T-helper 2 cell treated with Interferon-gamma antibody and Interleukin-4, amounts not matched to agents 5 μg/mL and 100 μg/mL, for 36 hours (primary cell): Measurements from ENCODE around the gene ARL15.

Source experiments
- DNase-seq: peaks from one replicate; pipeline ENCODE4 v3.0.0; 2021; ENCODE audit warnings: low spot score
- H3K27ac Mint-ChIP-seq: one replicate; pipeline ENCODE4 v1.8.0; 2021; ENCODE audit warnings: mild to moderate bottlenecking, mixed read lengths
- H3K27me3 Mint-ChIP-seq: one replicate; pipeline ENCODE4 v1.8.0; 2021; ENCODE audit warnings: low read depth, mixed read lengths
- H3K36me3 Mint-ChIP-seq: one replicate; pipeline ENCODE4 v1.8.0; 2021; ENCODE audit warnings: low read depth, mixed read lengths
- H3K4me1 Mint-ChIP-seq: one replicate; pipeline ENCODE4 v1.8.0; 2021; ENCODE audit warnings: low read depth, mixed read lengths
- H3K4me3 Mint-ChIP-seq: one replicate; pipeline ENCODE4 v1.8.0; 2022; ENCODE audit warnings: mild to moderate bottlenecking, moderate library complexity, mixed read lengths
- H3K9me3 Mint-ChIP-seq: one replicate; pipeline ENCODE4 v1.8.0; 2021; ENCODE audit warnings: mixed read lengths

The ARL15 gene

DNA sequence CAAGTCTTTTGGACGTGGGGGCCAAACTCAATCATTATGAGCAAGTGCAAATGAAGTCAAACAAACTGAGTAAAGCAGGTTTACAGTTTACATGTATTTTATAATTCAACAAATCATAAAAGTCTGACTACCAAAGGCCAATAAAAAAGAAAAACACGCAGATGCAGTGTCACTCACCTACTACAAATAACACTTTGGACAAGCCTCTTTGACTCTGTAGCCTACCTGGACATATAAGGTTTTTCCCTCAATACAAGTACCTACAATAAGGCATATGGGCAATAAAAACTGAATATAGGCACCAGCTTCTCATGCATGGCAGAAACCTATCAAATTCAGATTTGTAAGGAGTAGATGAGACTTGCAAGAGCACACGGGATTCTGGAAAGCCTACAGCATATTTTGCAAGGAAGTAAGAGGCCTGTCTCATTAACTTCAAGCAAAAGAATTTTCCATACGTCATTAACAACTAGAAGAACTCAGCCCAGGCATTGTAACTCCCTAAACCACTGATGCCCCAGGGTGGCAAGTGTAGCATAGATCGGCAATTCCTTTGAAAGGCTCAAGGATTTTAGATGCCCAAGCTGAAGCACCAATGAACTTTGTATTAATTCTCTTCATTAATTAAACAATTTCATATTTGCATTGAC lies 21.7 kb downstream of the ARL15 start:
- DNase-seq: no peak
- Mint-ChIP-seq H3K9me3 (no peaks in the 10 kb centered on the region), H3K27ac (no peak overlapping the region), H3K36me3 (no peaks in the 10 kb centered on the region), H3K27me3 (no peaks in the 10 kb centered on the region), H3K4me3 (no peak overlapping the region), H3K4me1 (peaks cover 3% of the 10 kb centered on the region)

DNA sequence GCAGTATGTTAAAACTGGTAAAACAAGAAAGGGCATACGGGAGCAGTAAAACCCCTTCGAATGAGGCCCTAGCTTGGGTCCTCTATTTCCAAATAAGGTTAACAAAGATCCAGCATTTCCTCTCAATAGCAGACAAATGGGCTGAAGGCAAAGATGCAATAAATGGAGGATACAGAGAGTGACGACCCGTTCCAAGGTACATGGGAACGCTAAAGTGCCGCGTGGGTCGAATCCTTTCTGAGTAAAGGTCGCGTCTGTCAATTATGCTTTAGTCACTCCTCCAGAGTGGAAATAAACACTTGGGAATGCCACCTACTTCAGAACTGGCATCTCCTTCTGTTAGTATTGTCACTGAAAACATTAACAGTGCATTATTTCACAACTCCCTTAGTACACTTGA lies 24.7 kb downstream of the ARL15 start:
- H3K9me3 Mint-ChIP-seq: no peaks in the 10 kb centered on the region
- no peak overlapping the region for H3K4me3 Mint-ChIP-seq
- no peak overlapping the region for H3K27ac Mint-ChIP-seq
- peaks cover 2% of the 10 kb centered on the region for H3K36me3 Mint-ChIP-seq
- no peak for DNase-seq
- no peaks in the 10 kb centered on the region for H3K27me3 Mint-ChIP-seq
- H3K4me1 Mint-ChIP-seq: peaks cover 3% of the 10 kb centered on the region

DNA sequence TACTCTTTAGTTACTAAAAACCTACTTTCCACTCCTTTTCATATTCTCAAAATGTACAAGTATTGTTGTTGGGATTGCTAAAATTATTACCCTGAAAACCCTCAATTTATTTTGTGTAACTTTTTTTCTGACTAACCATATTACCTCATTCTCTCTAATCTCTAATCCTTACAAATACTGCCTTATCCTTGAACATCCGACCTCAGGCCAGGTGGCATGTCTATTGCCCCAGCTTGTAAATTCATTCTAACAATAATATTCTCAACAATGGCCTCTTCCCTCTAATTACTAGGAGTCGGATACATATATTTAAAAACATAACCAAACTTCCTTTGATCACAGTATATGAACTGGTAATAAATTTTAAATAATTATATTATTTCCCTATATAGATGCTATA lies 25.8 kb downstream of the ARL15 start:
- Mint-ChIP-seq H3K27me3 (no peaks in the 10 kb centered on the region), H3K36me3 (peaks cover 7% of the 10 kb centered on the region), H3K4me1 (no peaks in the 10 kb centered on the region), H3K9me3 (peaks cover 4% of the 10 kb centered on the region), H3K27ac (no peak overlapping the region), H3K4me3 (no peak overlapping the region)
- DNase-seq: no peak

- H3K36me3 Mint-ChIP-seq: peaks cover 7% of the 10 kb centered on the region
- H3K4me3 Mint-ChIP-seq: no peak overlapping the region
- H3K9me3 Mint-ChIP-seq: peaks cover 4% of the 10 kb centered on the region
- no peaks in the 10 kb centered on the region for H3K27me3 Mint-ChIP-seq
- DNase-seq: no peak
- H3K27ac Mint-ChIP-seq: no peak overlapping the region
- no peaks in the 10 kb centered on the region for H3K4me1 Mint-ChIP-seq
Measured at GRCh38 chr5:54282876-54283275, 27.5 kb downstream of the ARL15 start.

DNA sequence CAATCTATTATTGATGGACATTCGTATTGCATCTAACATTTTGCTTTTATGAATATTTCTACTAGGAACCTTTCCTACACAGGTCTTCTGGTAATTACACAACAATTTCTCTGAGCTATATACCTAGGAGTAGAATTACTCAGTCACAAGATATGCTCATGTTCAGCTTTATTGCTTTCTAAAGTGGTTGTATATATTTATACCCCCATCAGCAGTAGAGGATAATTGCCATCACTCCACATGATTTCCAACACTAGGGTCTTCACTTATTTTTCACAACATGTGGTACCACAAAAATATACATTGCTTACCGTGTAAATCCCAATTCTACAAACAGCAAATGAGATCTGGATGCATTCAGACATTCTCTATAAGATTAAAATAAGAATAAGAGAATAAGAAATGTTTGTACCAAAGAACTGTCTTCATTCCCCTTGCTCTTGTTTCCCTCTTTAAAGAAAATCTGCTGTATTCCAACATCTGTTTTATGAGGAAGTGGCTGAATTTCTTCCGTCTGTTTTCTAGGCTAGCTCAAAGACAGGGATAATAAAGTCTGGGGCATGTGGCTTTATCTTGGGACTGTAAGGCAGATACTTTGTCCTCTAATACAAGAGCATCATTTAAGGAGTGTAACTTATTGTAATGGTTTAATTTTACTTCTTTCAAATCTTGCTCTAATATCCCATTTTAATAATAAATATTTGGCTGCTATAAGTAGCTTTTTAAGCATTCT lies 28.2 kb downstream of the ARL15 start:
- no peaks in the 10 kb centered on the region for H3K27me3 Mint-ChIP-seq
- H3K36me3 Mint-ChIP-seq: peaks cover 7% of the 10 kb centered on the region
- H3K9me3 Mint-ChIP-seq: peaks cover 4% of the 10 kb centered on the region

GRCh38 chr5:54279960-54280359 lies 30.4 kb downstream of the ARL15 start:
- H3K9me3 Mint-ChIP-seq: peaks cover 4% of the 10 kb centered on the region
- no peak overlapping the region for H3K4me3 Mint-ChIP-seq
- no peaks in the 10 kb centered on the region for H3K4me1 Mint-ChIP-seq
- H3K27me3 Mint-ChIP-seq: no peaks in the 10 kb centered on the region
- DNase-seq: no peak
- no peak overlapping the region for H3K27ac Mint-ChIP-seq
- peaks cover 7% of the 10 kb centered on the region for H3K36me3 Mint-ChIP-seq

More for the DNA sequence above, 28.2 kb downstream of the ARL15 start:
- H3K27ac Mint-ChIP-seq: no peak overlapping the region
- DNase-seq: no peak
- H3K4me3 Mint-ChIP-seq: no peak overlapping the region
- H3K4me1 Mint-ChIP-seq: no peaks in the 10 kb centered on the region

DNA sequence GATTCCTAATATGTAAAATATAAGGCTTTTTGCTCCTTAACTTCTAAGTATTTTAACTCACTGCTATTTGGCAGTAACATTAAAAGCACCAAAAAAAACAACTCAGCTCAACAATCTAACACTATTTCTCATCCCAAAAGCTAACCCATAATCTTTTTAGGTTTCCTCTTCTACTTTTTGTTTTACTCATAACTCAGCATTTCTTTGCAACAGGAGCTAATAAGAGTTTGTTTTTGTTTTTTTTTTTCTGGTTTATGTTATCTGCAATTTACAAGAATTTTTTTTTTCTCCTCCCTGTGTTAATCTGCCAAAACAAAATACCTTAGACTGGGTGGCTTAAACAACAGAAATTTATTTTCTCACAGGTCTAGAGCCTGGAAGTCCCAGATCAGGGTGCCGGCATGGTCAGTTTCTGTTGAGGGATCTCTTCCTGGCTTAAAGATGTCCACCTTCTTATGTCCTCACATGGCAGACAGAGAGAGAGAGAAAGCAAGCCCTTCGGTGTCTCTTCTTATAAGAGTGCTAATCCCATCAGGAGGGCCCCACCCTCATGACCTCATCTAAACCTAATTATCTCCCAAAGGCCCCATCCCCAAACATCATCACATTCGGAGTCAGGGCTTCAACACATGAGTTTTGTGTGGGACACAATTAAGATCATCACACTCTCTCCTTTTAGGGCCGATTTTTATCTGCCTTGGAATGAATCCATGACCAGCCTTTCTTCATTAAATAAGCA lies 31.2 kb downstream of the ARL15 start:
- no peaks in the 10 kb centered on the region for H3K27me3 Mint-ChIP-seq
- H3K4me3 Mint-ChIP-seq: no peak overlapping the region
- H3K9me3 Mint-ChIP-seq: peaks cover 4% of the 10 kb centered on the region
- no peak for DNase-seq
- H3K36me3 Mint-ChIP-seq: peaks cover 7% of the 10 kb centered on the region
- H3K4me1 Mint-ChIP-seq: no peaks in the 10 kb centered on the region
- H3K27ac Mint-ChIP-seq: no peak overlapping the region

DNA sequence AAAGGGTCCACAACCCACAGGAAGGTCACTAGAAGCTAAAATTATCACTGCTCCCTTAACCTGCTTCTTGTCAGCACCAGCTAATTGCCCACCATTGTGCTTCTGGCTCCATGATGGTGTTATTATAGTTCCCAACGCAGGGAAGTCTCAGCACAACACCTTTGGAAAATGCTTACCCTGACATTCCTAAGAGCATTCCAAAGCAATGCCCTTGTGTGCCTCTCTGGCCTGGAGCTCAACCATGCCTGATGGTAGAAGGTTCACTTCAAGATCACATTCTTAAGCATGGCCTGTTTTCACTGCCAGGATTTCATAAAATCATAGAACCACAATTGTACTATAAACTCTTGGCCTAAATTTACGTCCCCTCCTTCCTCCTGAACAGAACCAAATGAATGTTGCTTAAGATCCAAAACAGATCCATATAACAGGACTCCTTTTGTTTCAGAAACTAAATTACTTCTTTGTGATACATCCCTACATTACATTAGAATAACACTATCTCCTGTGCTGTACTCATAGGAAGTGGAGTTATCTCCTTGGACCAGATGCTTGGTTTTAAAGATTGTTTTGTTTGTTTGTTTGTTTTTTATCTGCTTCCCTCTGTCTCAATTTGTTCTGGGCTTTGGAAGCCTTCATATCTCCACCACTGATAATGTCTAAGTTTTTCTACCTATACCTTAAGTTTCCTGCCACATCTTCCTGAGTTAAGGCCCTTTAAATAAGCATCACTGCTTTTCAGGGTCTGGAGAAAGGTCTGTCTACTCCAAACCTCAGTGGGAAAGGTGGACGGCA lies 32.1 kb downstream of the ARL15 start:
- Mint-ChIP-seq H3K27ac (no peak overlapping the region), H3K27me3 (no peaks in the 10 kb centered on the region), H3K9me3 (peaks cover 4% of the 10 kb centered on the region), H3K4me1 (no peaks in the 10 kb centered on the region), H3K36me3 (peaks cover 7% of the 10 kb centered on the region), H3K4me3 (no peak overlapping the region)
- DNase-seq: no peak

DNA sequence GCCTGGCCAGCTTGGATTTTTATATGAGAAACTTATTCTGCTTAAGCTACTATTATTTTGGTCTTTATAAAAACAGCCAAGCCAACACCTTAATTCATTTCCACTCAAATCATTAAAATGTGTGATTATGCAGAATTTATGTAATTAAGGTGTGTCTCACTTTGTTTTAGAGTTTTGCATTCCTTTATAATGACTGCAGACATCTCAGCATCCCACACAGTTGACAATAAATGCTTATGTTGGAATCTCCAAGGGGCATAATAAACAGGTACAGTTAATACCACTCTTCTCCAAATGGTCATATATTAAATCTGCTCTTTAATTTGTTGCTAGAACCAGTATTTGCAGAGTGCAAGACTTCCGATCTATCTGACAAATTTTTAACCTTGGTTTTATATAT lies 34.3 kb downstream of the ARL15 start:
- H3K9me3 Mint-ChIP-seq: peaks cover 4% of the 10 kb centered on the region
- no peak for DNase-seq
- H3K27ac Mint-ChIP-seq: no peak overlapping the region
- H3K36me3 Mint-ChIP-seq: peaks cover 5% of the 10 kb centered on the region
- no peaks in the 10 kb centered on the region for H3K27me3 Mint-ChIP-seq
- H3K4me1 Mint-ChIP-seq: no peaks in the 10 kb centered on the region
- no peak overlapping the region for H3K4me3 Mint-ChIP-seq

GRCh38 chr5:54275361-54275760 lies 35.0 kb downstream of the ARL15 start:
- Mint-ChIP-seq H3K9me3 (peaks cover 4% of the 10 kb centered on the region), H3K4me3 (no peak overlapping the region), H3K27ac (no peak overlapping the region), H3K36me3 (peaks cover 4% of the 10 kb centered on the region), H3K27me3 (no peaks in the 10 kb centered on the region), H3K4me1 (no peaks in the 10 kb centered on the region)
- DNase-seq: no peak

DNA sequence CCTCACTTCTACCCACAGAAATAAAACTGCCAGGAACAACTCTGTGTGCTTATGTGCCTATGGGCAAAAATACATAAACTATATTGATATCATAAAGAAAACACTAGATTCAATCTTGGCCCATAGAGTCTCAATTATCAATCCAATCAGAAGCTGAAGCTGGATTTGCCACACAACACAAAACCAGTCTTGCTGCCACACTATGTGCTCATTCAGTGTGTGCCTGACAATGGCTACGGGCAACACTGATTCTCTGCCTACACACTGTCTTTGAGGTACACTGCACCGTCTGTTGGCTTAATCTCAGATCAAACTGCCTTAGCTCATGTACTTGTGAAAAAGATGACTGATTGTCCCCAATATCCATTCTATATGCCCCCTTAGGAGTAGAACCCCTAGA lies 35.4 kb downstream of the ARL15 start:
- Mint-ChIP-seq H3K4me3 (no peak overlapping the region), H3K4me1 (no peaks in the 10 kb centered on the region), H3K36me3 (peaks cover under 1% of the 10 kb centered on the region), H3K27me3 (no peaks in the 10 kb centered on the region), H3K9me3 (peaks cover under 1% of the 10 kb centered on the region), H3K27ac (no peak overlapping the region)
- DNase-seq: no peak

- Mint-ChIP-seq H3K4me3 (no peak overlapping the region), H3K36me3 (no peaks in the 10 kb centered on the region), H3K9me3 (no peaks in the 10 kb centered on the region), H3K27ac (no peak overlapping the region), H3K27me3 (no peaks in the 10 kb centered on the region), H3K4me1 (no peaks in the 10 kb centered on the region)
- no peak for DNase-seq
Measured at GRCh38 chr5:54273715-54274114, 36.7 kb downstream of the ARL15 start.

- Mint-ChIP-seq H3K9me3 (no peaks in the 10 kb centered on the region), H3K27me3 (no peaks in the 10 kb centered on the region), H3K36me3 (no peaks in the 10 kb centered on the region), H3K4me1 (no peaks in the 10 kb centered on the region), H3K27ac (no peak overlapping the region), H3K4me3 (no peak overlapping the region)
- DNase-seq: no peak
Measured at GRCh38 chr5:54272746-54273145, 37.6 kb downstream of the ARL15 start.

GRCh38 chr5:54270326-54270725 lies 40.0 kb downstream of the ARL15 start:
- H3K36me3 Mint-ChIP-seq: no peaks in the 10 kb centered on the region
- H3K27ac Mint-ChIP-seq: no peak overlapping the region
- no peaks in the 10 kb centered on the region for H3K9me3 Mint-ChIP-seq
- no peaks in the 10 kb centered on the region for H3K27me3 Mint-ChIP-seq
- H3K4me1 Mint-ChIP-seq: no peaks in the 10 kb centered on the region
- no peak overlapping the region for H3K4me3 Mint-ChIP-seq
- no peak for DNase-seq
